Activated CD4-positive, alpha-beta T cell treated with anti-CD3 and anti-CD28 coated beads, Interleukin-10, Interleukin-2, amounts not matched to agents 100 ng/mL and 50 ng/mL, durations not matched to agents 16 hours and 8 hours (primary cell): ENCODE results near the gene DXO.
"Not testable (repeated sequence)": the region's sequence is repeated elsewhere in the genome, so short reads cannot be mapped to it uniquely, and the experiment has no call there.

Experiments used
- DNase-seq: peaks from one replicate; pipeline ENCODE4 v3.0.0-alpha.2; 2020

DXO gene

DNA sequence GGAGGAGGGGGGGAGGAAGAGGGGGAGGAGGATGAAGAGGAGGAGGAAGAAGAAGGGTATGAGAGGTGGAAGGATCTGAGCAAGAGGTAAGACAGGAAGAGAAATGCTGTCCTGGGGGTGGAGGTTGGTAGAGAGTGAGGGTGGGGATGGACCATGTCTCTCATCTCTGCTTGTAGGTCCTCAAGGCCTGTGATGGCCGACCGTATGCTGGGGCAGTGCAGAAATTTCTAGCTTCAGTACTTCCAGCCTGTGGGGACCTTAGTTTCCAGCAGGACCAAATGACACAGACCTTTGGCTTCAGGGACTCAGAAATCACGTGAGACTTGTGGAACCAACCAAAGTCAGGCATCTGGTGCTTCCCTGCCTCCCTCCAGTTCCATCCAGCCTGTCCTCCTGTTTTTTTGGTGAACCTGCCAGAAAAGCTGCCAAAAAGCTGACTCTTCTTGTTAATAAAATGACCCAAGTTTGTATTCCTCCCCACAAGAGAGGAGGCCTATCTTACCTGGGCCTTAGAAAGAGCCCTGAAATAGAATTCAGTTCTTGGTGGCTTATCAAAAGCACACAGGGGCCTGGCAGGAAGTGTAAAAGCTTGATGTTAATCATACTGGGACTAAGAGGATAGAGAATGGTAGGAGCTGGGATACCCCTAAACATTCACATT lies 7.4 kb upstream of the DXO start:
- no peak for DNase-seq

DNA sequence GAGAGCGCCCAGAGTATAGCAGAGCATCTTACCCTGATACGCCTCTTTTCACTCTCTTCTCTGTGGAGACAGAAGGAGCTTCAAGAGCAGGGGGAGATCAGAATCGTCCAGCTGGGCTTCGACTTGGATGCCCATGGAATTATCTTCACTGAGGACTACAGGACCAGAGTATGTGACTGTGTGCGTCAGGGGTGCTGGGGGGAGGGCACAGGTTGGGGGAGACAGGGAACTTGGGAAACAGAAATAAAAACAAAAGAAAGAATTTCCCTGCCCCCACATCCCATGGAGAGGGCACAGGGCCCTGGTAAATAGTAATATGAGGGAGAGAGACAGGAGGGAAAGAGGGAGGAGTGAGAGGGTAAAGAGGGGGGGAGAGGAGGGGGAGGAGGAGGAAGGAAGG lies 6.9 kb upstream of the DXO start:
- DNase-seq = no peak

- DNase-seq = no peak
Observed at GRCh38 chr6:31977816-31978431, 6.0 kb upstream of the DXO start.

DNA sequence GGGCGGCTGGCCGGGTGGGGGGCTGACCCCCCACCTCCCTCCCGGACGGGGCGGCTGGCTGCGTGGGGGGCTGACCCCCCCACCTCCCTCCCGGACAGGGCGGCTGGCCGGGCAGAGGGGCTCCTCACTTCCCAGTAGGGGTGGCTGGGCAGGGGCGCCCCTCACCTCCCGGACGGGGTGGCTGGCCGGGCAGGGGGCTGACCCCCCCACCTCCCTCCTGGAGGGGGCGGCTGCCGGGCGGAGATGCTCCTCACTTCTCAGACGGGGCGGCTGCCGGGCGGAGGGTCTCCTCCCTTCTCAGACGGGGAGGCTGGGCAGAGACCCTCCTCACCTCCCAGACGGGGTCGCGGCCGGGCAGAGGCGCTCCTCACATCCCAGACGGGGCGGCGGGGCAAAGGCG lies 4.1 kb upstream of the DXO start:
- not testable (repeated sequence) for DNase-seq

- peak; percentile 31 for DNase-seq
Observed at GRCh38 chr6:31972709-31973350, 892 bp upstream of the DXO start.

DNA sequence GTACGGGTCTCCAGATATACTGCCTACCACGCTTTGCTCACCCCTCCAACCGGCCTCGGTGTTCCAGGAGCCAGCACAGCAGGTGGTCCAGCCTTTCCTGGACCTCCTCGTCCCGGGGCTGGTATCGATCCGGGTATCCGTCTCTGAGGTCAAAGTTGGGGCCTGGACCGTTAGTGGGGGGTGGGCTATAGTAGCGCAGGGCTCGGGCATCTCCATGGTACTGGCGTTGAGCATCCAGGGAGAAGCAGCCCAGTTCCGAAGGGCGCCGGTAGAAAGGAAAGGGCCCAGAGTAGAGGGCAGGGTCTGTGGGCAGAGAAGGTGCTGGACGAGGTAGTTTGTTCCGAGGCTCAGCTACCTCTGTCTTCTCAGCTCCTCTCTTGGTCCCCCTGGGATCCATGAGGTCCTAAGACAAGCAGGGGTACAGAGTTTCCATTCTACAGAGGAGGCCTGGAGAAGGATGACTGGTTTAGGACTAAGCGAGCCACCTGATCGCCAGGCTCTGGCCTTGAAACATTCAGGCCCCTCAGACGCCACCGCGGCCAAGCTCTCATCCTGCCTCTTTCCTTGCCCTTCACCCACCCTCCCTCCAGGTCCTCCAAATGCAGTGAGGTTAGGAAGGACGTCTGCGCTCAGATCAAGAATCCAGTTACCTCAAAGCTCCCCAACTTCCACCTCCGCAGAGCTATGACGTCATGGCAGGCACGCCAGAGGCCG lies 502 bp downstream of the DXO start:
- no peak for DNase-seq

GRCh38 chr6:31970604-31971271 lies 1.2 kb downstream of the DXO start:
- no peak for DNase-seq

GRCh38 chr6:31969712-31970603 lies 2.0 kb downstream of the DXO start:
- no peak for DNase-seq

- DNase-seq = no peak
Observed at GRCh38 chr6:31968791-31969711, 2.9 kb downstream of the DXO start.

DNA sequence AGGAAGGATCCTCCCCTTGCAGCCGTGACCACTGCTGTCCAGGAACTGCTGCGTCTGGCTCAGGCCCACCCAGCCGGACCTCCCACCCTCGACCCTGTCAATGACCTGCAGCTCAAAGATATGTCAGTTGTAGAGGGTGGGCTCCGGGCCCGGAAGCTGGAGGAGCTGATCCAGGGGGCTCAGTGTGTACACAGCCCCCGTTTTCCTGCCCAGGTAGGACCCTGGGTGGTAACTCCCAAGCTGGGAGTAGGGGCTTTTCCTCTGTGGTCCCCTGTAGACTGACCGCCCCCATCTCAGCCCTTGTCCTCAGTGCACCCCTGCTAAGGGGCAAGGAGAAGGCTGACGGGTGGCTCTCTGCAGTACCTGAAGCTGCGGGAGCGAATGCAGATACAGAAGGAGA lies 3.6 kb downstream of the DXO start:
- no peak for DNase-seq

DNA sequence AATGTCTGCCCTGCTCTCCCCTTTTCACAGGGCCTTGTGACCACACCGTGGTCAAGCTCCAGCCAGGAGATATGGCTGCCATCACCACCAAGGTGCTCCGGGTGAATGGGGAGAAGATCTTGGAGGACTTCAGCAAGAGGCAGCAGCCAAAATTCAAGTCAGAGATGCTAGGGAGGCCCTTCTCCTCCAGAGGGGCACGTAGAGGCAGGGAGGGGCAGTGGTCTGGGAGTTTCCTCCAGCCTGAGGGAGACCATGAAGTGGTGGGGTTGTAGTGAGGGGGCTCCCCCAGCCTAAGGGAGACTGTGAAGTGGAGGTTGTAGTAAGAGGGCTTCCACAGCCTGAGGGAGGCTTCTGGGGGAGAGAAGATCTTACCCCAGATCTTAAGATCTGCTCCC lies 4.0 kb downstream of the DXO start:
- no peak for DNase-seq

DNA sequence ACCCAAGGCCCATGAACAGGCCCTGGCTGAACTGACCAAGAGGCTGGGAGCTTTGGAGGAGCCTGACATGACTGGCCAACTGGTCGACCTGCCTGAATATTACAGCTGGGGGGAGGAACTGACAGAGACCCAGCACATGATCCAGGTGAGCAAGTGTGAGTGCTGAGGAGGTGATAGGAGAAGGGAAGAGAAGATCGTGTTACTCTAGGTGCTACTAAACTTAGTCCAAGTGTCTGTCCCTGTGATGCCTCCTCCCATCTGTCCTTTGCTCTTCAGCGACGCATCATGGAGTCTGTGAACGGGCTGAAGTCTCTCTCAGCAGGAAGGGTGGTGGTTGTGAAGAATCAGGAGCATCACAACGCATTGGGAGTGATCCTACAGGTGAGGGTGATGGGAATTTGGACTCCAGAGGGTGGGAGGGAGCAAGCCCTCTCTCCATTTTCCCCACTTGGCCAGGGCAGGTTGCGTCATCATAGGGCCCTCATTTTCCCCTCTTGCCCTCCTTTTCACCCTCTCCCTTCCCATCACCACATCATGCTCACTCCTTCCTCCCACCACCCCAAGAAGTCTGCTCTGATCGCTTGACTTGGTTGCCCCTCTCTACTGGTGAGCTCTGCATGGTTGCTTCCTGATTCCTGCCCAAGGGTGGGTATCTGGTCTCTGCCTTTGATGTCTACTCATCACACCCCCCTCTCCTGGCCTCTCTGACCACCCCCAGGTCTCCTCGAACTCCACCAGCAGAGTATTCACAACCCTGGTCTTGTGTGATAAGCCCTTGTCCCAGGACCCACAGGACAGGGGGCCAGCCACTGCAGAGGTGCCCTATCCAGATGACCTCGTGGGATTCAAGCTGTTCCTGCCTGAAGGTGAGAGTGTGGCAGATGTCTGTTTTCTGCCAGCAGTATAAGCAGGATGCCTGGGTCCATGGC lies 4.7 kb downstream of the DXO start:
- DNase-seq = no peak

GRCh38 chr6:31966506-31966905 lies 5.4 kb downstream of the DXO start:
- no peak for DNase-seq

- no peak for DNase-seq
Observed at GRCh38 chr6:31965700-31966099, 6.2 kb downstream of the DXO start.

DNA sequence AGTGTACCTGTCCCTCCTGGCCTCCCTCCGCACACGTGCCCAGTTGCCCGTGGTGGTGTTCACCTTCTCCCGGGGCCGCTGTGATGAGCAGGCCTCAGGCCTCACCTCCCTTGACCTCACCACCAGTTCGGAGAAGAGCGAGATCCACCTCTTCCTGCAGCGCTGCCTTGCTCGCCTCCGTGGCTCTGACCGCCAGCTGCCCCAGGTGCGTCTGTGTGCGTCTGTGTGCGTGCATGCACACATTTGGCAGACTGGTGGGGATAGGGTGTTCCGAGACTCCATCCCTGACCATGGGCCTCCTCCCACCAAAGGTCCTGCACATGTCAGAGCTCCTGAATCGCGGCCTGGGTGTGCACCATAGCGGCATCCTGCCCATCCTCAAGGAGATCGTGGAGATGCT lies 8.0 kb downstream of the DXO start:
- no peak for DNase-seq

- no peak for DNase-seq
Observed at GRCh38 chr6:31961616-31962015, 10.3 kb downstream of the DXO start.

GRCh38 chr6:31958741-31959739 lies 12.9 kb downstream of the DXO start, which contains the start of the genes NELFE and SKIC2:
Gene NELFE, minus strand, starts transcription at chr6:31958971. Its CDS starts 525 bp downstream, at chr6:31958446.
Gene SKIC2, plus strand, starts transcription at chr6:31959175. Its CDS starts 18 bp downstream, at chr6:31959193.
- DNase-seq = peak; percentile 100

GRCh38 chr6:31958412-31958740 lies 13.6 kb downstream of the DXO start:
- no peak for DNase-seq

DNA sequence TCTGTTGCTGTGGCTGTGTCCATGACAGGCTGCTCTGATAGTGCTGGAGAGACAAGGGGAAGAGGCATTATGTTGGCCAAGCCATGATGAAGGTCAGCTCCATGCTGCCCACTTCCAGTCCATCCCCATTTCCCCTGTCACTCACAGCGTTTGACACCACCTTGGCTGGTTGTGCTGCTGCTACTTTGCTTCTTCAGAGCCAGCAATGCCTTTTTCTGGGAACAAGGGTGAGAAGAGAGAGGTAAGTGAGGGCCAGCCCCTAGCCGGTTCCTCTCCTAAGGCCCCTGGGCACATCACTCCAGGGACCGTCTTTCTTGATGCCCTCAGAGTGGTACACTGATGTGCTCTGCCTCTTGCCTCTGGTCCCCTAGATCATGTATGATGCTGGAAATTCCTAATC lies 15.1 kb downstream of the DXO start:
- DNase-seq = no peak
